Measurements from ENCODE around the gene NAT8L.

The NAT8L gene

DNA sequence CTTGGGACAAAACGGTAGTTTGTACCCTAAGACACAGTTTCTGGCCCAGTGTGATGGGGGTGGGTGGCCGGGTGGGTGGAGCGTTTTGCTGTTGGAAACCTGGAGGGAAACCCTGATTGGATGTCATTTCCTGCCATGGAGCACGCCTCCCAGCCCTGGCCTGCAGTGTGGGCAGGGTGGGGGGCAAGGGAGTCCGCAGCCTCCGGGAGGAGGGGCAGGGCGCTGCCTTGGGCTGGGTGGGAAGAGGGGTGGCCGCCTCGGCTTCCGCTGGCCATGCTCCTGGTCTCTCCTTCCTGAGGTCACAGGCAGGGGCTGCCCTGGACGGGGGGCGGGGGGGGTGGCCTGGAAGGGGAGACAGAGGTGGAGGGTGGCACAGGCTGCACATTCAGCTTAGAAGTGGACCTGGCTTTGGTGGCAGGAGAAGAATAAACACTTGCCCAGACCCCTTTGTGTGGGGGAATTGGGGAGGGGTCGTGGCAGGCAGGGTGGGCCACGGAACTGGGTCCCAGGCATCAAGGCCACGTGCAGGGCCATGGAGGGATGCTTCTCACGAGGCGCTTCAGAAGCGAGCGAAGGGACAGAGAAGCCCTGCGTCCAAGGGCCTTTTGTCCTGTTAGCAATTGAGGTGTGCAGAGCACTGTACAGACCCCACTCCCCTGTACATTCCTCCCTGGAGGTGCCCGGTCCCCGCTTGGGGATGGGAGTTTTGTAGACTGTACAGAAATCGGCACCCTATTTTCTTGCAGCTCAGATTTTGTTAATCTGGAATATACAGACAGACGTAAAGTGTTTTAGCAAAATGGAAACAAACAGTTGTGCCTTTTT lies 6.2 kb downstream of the NAT8L start:
- DNase-seq, result no peak

GRCh38 chr4:2066011-2066551 lies 7.0 kb downstream of the NAT8L start:
- DNase-seq, result no peak

DNA sequence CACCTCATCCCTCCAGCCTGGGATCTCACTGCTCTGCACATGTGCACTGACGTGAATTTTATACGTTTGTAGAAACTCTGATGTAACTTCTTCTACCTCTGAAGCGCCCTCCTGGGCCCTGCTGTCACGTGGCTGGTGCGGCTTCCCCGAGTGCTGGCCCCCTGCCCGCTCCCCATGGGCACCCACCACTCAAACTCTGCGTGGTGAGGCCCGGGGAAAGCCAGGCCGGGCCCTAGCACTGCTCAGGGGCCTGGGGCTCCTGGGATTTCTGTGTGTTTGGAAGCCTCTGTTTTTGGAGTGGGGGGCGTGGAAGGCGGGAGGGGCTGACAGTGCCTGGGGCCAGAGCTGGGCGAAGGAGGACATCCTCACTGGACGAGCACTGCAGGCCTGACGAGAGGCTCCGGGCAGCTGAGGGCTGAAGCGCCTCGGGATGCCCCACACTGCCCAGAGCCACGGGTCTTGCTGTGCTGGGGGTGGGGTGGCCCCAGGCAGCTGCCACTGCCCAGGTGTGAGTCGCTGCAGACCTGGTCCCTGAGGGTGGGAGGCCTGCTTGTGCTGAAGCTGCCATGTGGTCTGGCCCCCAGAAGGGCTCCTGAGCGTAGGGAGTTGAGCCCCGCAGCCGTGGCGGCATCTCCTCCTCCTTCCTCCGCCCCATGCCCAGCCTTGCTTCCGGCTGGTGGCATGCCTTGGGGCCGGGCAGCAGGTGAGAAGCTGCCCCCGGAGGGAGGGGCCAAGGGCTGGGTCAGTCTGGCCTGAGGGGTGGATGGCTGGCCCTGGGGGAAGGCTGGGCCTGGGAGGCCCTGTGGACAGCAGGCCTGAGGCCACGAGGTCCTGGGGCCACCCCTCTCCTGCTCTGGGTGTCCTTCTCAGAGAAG lies 7.7 kb downstream of the NAT8L start:
- no peak for DNase-seq

DNA sequence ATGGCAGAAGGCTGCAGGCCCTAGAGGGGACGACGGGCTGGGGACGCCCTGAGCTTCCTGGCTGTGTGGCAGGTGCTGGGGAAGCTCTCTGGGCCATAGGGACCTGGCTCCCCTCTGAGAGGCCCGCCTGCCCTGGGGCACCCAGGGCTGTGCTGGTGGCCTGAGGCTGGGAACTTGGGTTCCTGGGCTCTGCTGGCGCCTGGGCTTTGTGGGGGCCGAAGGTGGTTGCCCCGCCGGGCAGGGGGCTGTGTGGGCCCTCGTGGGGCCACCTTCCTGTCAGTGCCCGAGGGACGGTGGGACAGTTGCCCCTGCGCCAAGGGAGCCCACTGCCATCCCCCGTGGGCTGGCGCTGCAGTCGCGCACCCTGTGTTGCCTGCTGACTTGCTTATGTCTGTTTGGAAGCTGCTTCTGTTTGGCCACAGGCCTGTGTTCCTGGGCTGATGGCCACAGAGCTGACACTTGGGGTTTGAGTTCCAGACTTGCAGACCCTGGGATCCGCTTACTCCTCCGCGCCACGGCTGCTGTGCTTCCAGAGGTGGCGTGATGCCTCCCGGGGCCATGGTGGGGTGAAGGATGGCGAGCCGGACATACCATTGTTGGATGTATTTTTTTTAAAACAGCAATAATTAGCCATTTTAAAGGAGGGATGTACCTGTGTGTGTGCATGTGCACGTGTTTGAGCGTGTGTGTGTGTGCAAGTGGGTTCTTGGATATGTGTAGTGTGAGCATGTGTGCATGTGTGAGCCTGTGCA lies 8.5 kb downstream of the NAT8L start:
- DNase-seq, result no peak

DNA sequence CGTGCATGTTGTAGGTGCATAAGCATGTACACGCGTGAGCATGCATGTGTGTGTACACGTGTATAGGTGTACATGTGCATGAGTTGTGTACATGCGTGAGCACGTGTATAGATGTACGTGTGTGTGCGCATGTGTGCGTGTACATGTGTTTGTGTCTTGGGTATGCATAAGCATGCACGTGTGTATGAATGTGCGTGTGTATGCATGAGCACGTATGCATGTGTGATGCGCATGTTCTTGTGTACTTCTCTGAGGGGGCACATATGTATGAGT lies 9.0 kb downstream of the NAT8L start:
- DNase-seq, result no peak

- no peak for DNase-seq
Observed at GRCh38 chr4:2068566-2068965, 9.4 kb downstream of the NAT8L start.

DNA sequence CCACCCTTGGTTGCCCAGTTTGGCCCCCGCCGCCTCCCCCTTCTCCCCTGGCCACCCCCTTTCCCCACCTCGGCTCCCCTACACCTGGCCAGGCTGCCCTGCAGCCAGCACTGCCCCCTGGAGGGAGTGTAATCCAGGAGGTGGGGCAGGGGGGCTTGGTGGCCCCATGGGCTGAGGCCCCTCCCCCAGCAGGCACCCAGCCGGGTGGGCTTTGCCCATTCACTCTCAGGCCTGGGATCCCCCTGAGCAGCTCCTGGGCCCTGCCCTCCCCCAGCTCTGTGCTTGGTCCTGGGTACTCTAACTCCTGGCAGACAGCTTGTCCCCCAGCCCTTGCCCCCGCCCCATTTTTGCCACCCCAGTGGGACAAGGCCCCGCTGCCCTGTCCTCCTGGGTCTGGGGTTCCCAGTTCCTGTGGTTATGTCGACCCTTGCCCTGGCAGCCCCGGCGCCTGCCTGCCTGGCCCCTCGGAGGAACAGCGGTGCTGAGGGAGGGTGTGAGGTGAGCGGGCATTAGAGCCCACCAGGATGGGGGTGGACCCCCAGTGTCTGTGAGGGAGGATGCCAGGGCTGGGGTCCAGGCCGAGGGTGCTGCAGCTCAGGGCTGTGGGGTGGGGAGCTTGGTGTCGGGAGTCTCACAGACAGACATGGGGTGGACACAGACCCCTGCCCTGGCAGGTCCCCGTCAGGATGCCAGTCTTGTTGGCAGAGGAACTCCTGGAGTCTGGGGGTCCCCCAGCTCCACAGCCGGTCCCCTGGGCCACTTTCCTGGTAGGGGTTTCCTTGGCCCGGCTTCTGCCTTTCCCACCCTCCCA lies 10.2 kb downstream of the NAT8L start:
- DNase-seq, result no peak

- DNase-seq, result no peak
Observed at GRCh38 chr4:2069986-2070385, 10.9 kb downstream of the NAT8L start.

- no peak for DNase-seq
Observed at GRCh38 chr4:2070421-2071251, 11.5 kb downstream of the NAT8L start.

- DNase-seq, result no peak
Observed at GRCh38 chr4:2071252-2071911, 12.3 kb downstream of the NAT8L start.

GRCh38 chr4:2071912-2072867 lies 13.1 kb downstream of the NAT8L start:
- DNase-seq, result no peak

DNA sequence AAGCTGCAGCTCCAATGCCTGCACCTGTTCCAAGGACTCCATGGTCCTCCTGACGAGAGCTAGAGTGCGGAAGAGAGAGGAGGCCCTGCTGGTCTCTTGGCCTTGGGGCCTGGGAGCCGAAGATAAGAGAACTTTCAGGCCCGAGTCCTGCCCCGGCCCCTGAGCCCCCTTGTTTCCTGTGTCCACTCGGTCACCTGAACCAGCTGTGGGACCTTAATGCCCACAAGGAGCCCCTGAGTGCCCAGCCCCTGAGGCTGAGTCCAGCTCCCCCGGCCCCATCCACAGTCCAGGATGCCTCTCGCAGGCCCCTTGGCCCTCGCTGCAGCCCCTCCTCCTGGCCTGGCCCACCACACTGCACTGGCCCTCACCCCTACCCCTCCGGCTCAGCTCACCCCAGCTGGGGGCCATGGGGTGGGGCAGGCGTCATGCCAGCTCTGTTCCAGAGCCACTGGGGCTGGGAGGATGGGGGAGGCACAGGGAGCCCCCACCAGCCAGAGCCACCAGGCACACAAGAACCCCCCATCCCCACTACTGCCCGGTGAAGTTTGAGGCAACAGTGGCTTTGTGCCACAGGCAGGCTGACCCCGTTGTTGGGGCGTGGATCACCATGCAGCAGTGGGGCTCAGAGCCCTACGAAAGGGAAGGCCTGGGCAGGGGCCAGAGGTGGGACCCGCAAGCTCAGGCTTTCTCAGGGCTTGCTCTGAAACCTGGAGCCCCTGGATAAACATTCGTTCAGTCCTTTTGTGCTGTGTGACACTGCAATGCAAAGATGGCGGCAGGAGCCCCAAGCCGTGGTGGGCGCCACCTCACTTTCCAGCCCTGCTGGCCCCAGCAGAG lies 14.1 kb downstream of the NAT8L start:
- no peak for DNase-seq

DNA sequence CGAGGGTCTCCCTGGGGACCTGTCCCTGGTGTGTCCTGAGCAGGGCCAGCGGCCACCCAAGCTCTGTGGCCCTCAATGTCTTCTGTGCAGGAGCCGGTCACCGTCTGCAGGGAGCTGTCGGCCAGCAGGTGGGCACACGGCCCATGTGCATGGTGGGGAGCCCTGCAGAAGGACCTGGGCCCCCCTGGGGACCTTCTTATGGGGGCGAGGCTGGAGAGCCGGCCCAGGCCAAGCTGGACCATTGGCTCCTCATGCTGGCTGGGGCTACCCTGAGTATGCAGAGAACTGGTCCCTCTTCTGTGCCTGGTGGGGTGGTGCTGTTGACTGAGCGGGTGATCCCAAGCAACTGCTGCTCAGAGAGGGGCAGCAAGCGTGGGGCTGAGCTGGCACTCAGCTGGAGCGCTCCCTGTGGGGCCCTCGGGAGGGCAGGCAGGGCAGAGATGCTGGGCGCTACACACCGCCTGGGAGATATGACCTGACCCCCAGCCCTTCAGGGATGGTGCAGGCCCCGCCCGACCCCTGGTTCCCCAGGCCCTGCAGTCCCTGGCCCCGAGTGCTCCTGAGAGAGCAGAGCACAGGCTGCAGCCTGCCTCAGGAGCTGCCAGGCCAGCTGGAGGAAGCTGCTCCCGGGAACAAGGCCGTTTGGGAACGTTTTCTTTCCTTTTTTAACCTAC lies 14.8 kb downstream of the NAT8L start:
- DNase-seq, result no peak

DNA sequence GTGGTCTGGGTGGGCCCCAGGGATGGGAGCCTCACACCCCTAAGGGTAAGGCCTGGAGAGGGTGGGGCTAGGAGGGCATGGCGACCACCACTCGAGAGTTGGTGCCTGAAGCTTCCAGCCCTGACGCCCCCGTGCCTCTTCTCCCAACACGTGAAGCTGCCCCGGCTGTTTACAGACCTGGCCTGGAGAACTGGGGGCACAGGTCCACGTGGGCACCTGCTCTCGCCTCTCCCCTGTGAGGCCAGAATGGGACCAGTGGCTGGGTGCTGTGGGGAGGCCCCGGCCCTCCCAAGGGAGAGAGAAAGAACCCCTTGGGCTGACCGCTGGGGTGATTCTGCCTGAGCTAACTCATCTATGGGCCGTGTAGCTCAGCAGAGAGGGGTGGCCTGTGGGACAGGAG lies 15.5 kb downstream of the NAT8L start:
- no peak for DNase-seq

GRCh38 chr4:2075171-2075986 lies 16.3 kb downstream of the NAT8L start:
- DNase-seq, result no peak

DNA sequence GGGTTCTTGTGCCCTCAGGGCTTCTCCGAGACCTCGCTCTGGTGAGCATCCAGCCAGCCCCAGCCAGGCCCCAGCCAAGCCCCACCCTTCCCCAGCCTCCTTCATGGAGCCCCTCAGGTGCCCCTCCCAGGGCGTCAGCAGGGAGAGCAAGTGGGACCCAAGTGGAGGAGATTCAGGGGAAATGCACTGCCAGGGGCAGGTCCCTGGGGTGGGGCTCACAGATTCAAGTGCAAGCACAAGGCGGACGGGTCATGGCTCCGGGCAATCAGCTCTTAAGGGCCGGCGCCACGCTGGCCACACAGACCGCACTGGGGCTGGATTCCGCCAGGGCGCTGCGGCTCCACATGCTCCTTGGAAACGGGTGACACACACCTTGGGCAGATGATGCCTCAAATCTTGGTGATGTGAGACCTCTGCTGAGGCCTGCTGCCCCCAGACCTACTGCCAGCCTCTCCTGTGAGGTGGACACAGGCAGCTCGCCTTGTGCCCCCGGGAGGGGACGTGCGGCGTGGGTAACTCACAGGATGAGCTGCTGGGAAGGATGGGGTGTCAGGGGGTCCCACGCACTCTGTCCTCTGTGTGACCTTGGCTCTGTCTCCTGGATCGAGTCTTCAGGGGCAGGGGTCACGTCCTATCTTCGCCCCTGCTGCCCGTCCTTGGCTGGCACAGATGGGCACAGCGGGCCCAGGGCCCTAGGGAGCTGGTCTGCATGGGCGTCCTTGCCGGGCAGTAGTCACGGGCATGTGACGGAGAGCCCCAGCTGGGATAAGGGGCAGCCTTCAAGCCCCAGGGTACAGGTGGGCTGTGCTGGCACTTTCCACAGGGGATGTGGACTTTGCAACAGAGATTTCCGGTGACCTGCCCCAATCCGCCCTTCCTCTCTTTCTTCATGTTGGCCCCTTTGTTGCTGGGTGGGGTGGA lies 17.1 kb downstream of the NAT8L start:
- DNase-seq, result no peak

Data from stimulated activated CD4-positive, alpha-beta T cell treated with anti-CD3 and anti-CD28 coated beads, Interleukin-12 subunit alpha, Interleukin-12 subunit beta, amount 100 ng/mL, for 4 hours (primary cell).